SK-N-MC (cell line): ENCODE data around the gene TNFRSF18.

Experiments
- DNase-seq: peaks from one replicate; pipeline ENCODE4 v3.0.0-alpha.2; 2011; ENCODE audit warnings: low read depth, low spot score
- H3K27ac ChIP-seq: fragments of 200-600 bp; sonication (generic); 2 replicates; pipeline ENCODE4 v1.5.1; 2016; ENCODE audit warnings: mixed run types
- H3K36me3 ChIP-seq: fragments of 200-600 bp; sonication (generic); 2 replicates; pipeline ENCODE4 v1.6.1; 2017; ENCODE audit warnings: antibody characterized with exemption, low read length, mixed read lengths; ENCODE audit not compliant: insufficient read depth
- H3K4me3 ChIP-seq: fragments of 200-600 bp; sonication (generic); 2 replicates; pipeline ENCODE4 v1.5.1; 2016
- H3K9ac ChIP-seq: fragments of 200-600 bp; sonication (generic); 2 replicates; pipeline ENCODE4 v1.8.0; 2017; ENCODE audit warnings: mixed run types, mixed read lengths; ENCODE audit not compliant: insufficient read length
- H3K9me3 ChIP-seq: fragments of 200-600 bp; sonication (generic); 2 replicates; pipeline ENCODE4 v1.6.1; 2017; ENCODE audit warnings: low read depth, mild to moderate bottlenecking, antibody characterized with exemption, low read length, moderate library complexity, mixed read lengths
- EZH2 ChIP-seq: fragments of 200-600 bp; sonication (generic); IDR thresholded peaks from one replicate; pipeline ENCODE4 v1.6.1; 2017; ENCODE audit warnings: antibody characterized with exemption
- FOXP2 ChIP-seq: optimal IDR thresholded peaks from 2 replicates; pipeline ENCODE3; 2011; ENCODE audit warnings: mild to moderate bottlenecking, moderate library complexity; ENCODE audit not compliant: insufficient read depth; ENCODE audit errors: extremely low read length, control extremely low read depth
- POLR2AphosphoS5 ChIP-seq: IDR thresholded peaks from 2 replicates; pipeline ENCODE4 v1.6.1; 2012; ENCODE audit warnings: mild to moderate bottlenecking, low read depth, low read length, borderline replicate concordance

The TNFRSF18 gene

DNA sequence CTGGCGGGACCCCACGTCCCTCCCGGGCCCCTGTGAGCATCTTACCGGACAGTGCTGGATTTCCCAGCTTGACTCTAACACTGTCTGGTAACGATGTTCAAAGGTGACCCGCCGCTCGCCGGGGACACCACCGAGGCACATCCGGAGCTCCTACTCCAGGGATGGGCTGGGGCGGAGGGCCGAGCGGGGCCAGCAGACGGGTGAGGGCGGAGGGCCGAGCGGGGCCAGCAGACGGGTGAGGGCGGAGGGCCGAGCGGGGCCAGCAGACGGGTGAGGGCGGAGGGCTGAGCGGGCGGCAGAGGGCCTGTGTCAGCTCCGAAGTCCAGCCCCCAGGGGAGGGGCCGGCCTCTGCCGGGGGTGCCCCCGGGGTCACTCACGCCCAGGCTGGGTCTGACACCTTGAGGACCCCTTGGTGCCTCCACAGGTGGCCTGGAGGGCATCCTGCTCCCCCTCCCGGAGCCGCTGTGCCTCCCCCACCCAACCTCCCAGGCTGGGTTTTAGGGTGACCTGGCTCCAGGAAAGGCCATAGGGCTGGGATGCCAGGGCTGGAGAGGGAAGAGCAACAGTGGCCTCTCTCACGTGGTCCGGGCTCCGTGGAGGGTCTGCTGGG lies 38.4 kb downstream of the TNFRSF18 start:
- Histone ChIP-seq H3K36me3 (no peaks in the 10 kb centered on the region), H3K27ac (no peak overlapping the region), H3K4me3 (no peak overlapping the region), H3K9me3 (no peaks in the 10 kb centered on the region), H3K9ac (no peak overlapping the region)
- TF ChIP-seq FOXP2 (no peak), POLR2AphosphoS5 (no peak), EZH2 (no peak)
- DNase-seq, result no peak

DNA sequence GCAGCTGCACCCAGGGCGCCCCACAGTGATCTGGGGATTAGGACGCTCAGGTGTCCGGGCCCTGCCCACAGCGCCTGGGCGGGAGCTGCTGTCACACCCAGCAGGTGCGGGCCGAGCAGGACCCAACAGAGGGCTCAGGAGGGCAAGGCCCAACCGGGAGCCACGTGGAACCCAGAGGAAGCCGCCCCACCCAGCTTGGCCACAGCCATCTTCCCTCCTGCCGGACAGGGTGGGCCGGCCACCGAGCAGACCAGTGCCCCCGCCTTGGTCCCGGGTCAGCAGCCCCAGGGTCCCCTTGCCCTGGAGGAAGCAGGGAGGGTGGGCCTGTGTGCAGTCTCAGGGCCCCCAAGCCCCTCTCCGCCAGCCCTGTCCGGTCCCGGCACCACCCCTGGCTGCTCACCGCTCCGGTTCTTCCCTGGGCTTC lies 39.0 kb downstream of the TNFRSF18 start:
- no peak for DNase-seq
- Histone ChIP-seq H3K9ac (no peak overlapping the region), H3K4me3 (no peak overlapping the region), H3K27ac (no peak overlapping the region), H3K9me3 (no peaks in the 10 kb centered on the region), H3K36me3 (no peaks in the 10 kb centered on the region)
- TF ChIP-seq POLR2AphosphoS5, result no peak

DNA sequence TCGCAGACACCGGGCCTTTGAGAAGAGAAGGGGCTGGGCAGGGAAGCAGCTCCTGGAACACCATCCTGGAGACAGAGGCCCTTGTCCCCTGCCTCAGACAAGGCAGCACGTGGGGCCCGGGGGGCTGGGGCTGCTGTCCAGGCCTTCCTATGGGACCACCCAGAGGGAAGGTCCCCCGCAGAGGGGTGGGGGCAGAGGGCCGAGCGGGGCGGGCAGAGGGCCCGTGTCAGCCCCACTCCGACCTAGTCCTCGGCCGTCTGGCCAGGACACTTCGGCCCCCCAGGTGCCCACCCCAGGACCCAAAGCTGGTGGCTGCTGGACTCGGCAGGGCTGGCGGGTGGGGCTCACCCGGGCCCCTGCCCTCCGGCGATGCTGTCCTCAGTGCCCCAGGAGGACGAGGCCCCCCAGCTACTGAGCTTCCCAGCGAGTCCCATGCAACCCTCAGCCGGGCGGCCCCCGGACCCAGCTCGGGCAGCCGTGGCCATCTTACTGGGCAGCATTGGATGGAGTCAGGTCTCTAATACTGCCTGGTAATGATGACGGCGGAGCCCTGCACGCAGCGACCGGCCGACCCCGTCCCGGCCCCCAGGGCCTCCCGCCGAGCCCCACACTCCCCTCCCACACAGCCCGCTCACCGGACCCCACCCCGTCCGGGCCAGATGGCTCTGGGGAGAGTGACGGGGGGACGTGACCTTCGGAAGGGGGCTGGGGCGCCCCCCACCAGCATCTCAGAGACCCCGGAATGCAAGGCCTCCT lies 39.6 kb downstream of the TNFRSF18 start:
- Histone ChIP-seq H3K9me3 (no peaks in the 10 kb centered on the region), H3K27ac (no peak overlapping the region), H3K4me3 (no peak overlapping the region), H3K9ac (no peak overlapping the region), H3K36me3 (no peaks in the 10 kb centered on the region)
- DNase-seq, result no peak
- TF ChIP-seq POLR2AphosphoS5 (no peak), EZH2 (no peak), FOXP2 (no peak)

DNA sequence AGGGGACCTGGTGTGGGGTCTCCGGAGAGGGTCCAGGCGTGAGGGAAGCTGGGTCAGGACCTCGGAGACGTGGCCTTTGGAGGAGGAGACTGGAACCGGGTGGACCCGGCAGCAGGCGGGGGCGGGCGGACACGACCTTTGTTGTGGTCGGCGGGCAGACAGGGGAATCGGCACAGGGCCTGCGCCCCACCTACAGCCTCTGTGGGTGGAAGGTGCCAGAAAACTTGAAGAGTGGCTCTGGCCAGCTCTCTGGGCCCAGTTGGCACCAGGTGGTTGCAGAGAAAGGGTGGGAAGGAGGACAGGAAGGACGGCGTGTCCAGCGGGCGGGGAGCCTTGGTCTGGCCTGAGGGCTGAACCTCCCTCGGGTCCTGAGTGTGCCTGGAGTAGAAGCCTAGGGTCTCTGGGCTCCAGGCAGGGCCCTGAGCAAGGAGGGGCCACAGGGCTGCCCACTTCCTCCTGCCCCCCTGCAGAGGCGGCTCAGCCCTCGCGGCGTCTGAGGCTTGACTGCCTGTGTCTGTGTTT lies 40.4 kb downstream of the TNFRSF18 start:
- no peak overlapping the region for H3K27ac ChIP-seq
- no peaks in the 10 kb centered on the region for H3K36me3 ChIP-seq
- no peak for DNase-seq
- H3K9me3 ChIP-seq, result no peaks in the 10 kb centered on the region
- TF ChIP-seq FOXP2 (no peak), POLR2AphosphoS5 (no peak), EZH2 (no peak)
- H3K4me3 ChIP-seq, result no peak overlapping the region
- no peak overlapping the region for H3K9ac ChIP-seq

DNA sequence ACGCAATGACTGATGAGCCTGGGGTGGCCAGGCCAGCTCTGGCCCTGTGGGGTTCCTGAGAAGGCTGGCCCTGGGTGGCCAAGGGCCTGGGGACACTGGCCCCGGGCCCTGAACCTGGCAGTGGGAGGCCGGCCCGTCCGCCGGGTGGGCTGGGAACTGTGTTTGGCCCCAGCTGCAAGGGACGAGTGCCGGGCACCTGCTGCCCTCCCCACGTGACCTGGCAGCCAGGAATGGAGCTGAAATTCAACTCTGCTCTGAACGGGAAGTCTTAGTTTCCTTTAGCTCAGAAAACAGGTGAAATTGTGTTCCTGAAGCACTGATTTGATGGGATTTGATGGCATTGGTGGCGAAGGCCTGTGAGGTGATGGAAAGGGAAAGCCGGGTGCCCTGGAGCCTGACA lies 40.9 kb downstream of the TNFRSF18 start:
- Histone ChIP-seq H3K9me3 (no peaks in the 10 kb centered on the region), H3K4me3 (no peak overlapping the region), H3K27ac (no peak overlapping the region), H3K36me3 (no peaks in the 10 kb centered on the region), H3K9ac (no peak overlapping the region)
- DNase-seq, result no peak
- no peak for TF ChIP-seq POLR2AphosphoS5
- no peak for TF ChIP-seq EZH2
- TF ChIP-seq FOXP2, result no peak

DNA sequence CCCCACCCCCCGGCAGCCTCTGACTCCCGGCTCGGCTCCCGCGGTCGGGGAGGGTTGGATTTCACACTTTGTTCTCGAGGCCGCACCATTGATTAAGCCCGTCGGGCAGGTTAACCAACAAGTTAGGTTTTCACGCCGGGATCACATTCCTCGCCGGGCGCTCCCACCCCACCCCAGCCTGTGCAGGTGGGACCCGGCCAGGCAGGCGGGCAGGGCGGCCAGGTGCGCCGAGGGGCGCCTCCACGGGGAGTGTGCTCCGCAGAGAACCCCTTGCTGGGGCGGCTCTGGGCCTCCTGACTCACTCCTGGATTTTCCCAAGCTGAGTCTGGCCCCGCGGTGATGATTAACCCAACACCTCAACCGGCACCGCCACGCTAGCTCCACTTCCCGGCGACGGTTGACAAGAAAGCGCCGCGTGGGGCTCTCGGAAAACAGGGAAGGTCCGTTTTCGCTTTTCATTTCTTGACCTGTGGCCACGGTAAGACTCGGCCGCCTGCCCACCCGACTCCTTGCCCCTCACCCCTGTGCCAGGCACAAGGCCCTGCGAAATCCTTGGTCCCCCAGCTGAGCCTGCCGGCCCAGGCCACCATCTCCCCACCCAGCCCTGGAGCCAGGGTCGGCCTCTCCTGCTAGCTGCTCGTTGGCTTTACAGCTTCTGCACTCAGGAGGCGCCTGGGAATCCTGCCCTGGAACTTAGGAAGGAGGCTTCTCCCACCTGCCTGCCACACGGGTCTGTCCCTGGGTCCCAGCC lies 41.5 kb downstream of the TNFRSF18 start:
- TF ChIP-seq POLR2AphosphoS5, result no peak
- TF ChIP-seq FOXP2, result no peak
- no peak for TF ChIP-seq EZH2
- no peak overlapping the region for H3K27ac ChIP-seq
- no peak for DNase-seq
- H3K9ac ChIP-seq, result no peak overlapping the region
- no peaks in the 10 kb centered on the region for H3K9me3 ChIP-seq
- no peak overlapping the region for H3K4me3 ChIP-seq
- H3K36me3 ChIP-seq, result no peaks in the 10 kb centered on the region

DNA sequence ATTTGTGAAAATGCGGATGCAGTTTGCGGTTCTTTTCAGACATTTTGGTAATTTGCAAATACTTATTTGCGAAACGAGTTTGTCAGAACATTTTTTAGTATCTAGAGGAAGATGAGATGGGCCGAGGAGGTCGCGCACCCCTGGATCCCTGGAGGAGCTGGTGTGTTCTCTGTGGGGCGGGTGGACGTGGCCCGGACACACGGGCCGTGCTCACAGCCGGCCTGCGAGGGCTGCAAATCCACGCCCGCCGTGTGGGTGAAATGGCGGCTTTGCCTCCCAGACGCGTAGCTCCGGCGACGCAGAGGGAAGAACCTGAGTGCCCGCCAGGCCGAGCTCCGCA lies 42.1 kb downstream of the TNFRSF18 start:
- no peaks in the 10 kb centered on the region for H3K9me3 ChIP-seq
- peak overlapping the region; percentile 48 for H3K27ac ChIP-seq
- no peak for DNase-seq
- no peaks in the 10 kb centered on the region for H3K36me3 ChIP-seq
- H3K4me3 ChIP-seq, result no peak overlapping the region
- no peak overlapping the region for H3K9ac ChIP-seq
- TF ChIP-seq POLR2AphosphoS5 (no peak), FOXP2 (no peak), EZH2 (no peak)

DNA sequence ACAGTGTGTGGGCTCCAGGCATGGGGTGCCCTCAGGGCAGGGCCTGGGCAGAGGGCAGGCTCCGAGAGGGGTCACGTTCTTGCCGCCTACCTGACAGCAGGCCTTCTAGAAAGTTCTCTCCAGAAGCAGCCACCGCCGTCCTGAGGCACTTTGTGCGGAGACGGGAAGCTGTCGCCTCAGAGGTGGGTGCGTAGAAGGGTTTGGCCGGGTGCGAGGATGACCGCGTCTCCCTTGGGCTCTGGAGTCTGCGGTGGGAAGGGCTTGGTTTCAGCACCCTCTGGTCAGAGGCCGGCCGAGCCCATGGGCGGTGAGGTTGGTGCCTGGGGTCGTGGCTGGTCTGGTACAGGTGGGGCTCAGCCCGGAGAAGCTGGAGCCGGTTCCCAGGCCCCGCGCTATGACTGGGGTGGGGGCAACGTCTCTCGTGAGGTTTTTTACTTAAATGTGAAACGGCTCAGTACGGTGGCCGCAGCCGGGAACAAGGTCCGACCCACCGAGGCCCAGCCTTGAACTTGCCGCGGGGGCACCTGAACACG lies 42.8 kb downstream of the TNFRSF18 start:
- Histone ChIP-seq H3K36me3 (no peaks in the 10 kb centered on the region), H3K4me3 (no peak overlapping the region), H3K27ac (no peak overlapping the region), H3K9me3 (no peaks in the 10 kb centered on the region), H3K9ac (no peak overlapping the region)
- DNase-seq, result no peak
- TF ChIP-seq POLR2AphosphoS5 (no peak), FOXP2 (no peak), EZH2 (no peak)
